ENCODE measurements around the gene NPHP4. TPM values are rescaled to one million over a fixed set of nuclear protein-coding genes. Genes with fewer than 3 reads are reported as not detected.

The NPHP4 gene
- polyA plus RNA-seq, 1 of the 3 experiments (the other 2 are of a cell fraction), result 7.0 TPM

DNA sequence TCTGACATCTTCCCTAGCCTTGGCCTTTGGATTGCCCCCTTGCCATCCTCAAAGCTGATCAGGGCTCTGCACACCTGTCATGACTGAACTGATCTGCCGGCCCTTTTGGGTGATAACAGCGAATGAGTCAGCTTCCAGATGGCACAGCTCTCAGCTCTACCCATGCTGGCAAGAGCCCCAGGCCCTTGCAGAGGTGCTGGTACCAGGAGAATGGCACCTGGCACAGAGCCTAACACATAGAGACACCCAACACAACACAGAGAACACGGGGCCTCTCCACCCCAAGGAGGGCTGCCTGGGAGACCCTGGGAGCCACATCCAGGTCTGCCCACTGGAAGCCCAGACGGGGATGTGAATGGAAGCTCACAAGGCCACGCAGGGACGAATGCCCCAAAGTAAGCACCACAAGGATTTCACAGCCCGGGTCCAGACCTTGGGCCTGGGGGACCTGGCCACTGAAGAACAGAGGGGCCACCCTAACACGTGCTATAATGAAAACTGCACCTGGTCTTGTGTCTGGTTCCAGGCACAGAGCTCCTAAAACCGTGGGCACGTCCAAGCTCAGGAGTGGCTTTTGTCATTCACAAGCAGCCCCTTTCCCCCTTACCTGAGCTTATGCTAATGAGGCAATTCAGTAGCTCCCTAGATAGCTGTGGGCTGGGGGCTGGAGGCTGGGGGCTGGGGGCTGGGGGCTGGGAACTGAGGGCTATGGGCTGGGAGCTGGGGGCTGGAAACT, 160.5 kb downstream of the NPHP4 start:
- TF ChIP-seq MEF2A (IDR thresholded peaks at IDR 0.05; ENCODE audit: borderline replicate concordance, low read depth) (no peak), ELF1 (IDR thresholded peaks at IDR 0.05) (no peak), FOSL2 (IDR thresholded peaks at IDR 0.05; ENCODE audit: borderline replicate concordance, low read depth) (no peak), RCOR1 (IDR thresholded peaks at IDR 0.05; ENCODE audit: low read length) (no peak), RFX5 (IDR thresholded peaks at IDR 0.05; ENCODE audit: low read length) (no peak), JUND (IDR thresholded peaks at IDR 0.05) (no peak), POLR2AphosphoS5 (IDR thresholded peaks at IDR 0.05; ENCODE audit: low read depth, low read length) (no peak), NRF1 (IDR thresholded peaks at IDR 0.05; ENCODE audit: low read depth, low read length) (no peak), TCF12 (IDR thresholded peaks at IDR 0.05) (no peak), MXI1 (IDR thresholded peaks at IDR 0.05; ENCODE audit: low read depth, low read length) (no peak), SMC3 (IDR thresholded peaks at IDR 0.05; ENCODE audit: low read depth, low read length) (no peak), FOXM1 (IDR thresholded peaks at IDR 0.05; ENCODE audit: low read depth) (no peak), TAF1 (IDR thresholded peaks at IDR 0.05; ENCODE audit: borderline replicate concordance, low read depth, low read length) (no peak), RAD21 (IDR thresholded peaks at IDR 0.05; ENCODE audit: low read length) (no peak), RXRA (IDR thresholded peaks at IDR 0.05; ENCODE audit: borderline replicate concordance, low read depth) (no peak), GATA2 (CRISPR knock-in tag; IDR thresholded peaks at IDR 0.05) (no peak)
- TF ChIP-seq, protein P1, sequence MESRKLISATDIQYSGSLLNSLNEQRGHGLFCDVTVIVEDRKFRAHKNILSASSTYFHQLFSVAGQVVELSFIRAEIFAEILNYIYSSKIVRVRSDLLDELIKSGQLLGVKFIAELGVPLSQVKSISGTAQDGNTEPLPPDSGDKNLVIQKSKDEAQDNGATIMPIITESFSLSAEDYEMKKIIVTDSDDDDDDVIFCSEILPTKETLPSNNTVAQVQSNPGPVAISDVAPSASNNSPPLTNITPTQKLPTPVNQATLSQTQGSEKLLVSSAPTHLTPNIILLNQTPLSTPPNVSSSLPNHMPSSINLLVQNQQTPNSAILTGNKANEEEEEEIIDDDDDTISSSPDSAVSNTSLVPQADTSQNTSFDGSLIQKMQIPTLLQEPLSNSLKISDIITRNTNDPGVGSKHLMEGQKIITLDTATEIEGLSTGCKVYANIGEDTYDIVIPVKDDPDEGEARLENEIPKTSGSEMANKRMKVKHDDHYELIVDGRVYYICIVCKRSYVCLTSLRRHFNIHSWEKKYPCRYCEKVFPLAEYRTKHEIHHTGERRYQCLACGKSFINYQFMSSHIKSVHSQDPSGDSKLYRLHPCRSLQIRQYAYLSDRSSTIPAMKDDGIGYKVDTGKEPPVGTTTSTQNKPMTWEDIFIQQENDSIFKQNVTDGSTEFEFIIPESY (IDR thresholded peaks at IDR 0.05; ENCODE audit: borderline replicate concordance, low read depth), result no peak
- TF ChIP-seq, protein P2, sequence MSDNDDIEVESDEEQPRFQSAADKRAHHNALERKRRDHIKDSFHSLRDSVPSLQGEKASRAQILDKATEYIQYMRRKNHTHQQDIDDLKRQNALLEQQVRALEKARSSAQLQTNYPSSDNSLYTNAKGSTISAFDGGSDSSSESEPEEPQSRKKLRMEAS (IDR thresholded peaks at IDR 0.05; ENCODE audit: low read depth), result no peak
- TF ChIP-seq, protein P3, sequence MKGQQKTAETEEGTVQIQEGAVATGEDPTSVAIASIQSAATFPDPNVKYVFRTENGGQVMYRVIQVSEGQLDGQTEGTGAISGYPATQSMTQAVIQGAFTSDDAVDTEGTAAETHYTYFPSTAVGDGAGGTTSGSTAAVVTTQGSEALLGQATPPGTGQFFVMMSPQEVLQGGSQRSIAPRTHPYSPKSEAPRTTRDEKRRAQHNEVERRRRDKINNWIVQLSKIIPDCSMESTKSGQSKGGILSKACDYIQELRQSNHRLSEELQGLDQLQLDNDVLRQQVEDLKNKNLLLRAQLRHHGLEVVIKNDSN (IDR thresholded peaks at IDR 0.05; ENCODE audit: borderline replicate concordance, low read depth), result no peak
- no peaks in the 10 kb centered on the region for H3K27me3 ChIP-seq (ENCODE audit: insufficient read depth)
- no peaks in the 10 kb centered on the region for H3K36me3 ChIP-seq (replicated peaks in 1 of 2; ENCODE audit: control insufficient read depth in 1 of 2, insufficient read depth in 2 of 2, low read length in 1 of 2)
- no peak overlapping the region for H3K4me3 ChIP-seq (ENCODE audit: low read depth in 2 of 2, low read length in 1 of 2)
- WGBS (ENCODE audit: low lambda C conversion rate), result 33% methylated on average over 9 of the region's 10 CpGs
- CTCF ChIA-PET, result interaction anchor here (1.1 to 2.9 kb wide), 12 partner anchors 8 to 1176 kb away, joined by 3 to 21 read pairs (median 6); no protein-coding TSS in a partner anchor
- no peaks in the 10 kb centered on the region for H3K79me2 ChIP-seq (ENCODE audit: insufficient read depth)
- H4K20me1 ChIP-seq (ENCODE audit: insufficient read depth), result no peaks in the 10 kb centered on the region
- H3K9me2 ChIP-seq, result no peaks in the 10 kb centered on the region
- peaks cover 0 to 15% of the 10 kb centered on the region in 2 experiments; a peak in 1 of 4 replicates for H3K4me1 ChIP-seq (ENCODE audit: control insufficient read depth in 1 of 2, insufficient read depth in 2 of 2, low read depth in 1 of 2, low read length in 1 of 2)
- POLR2A ChIA-PET, result no interaction called here
- H3K4me2 ChIP-seq, result no peak overlapping the region
- no peak overlapping the region for H3K27ac ChIP-seq (ENCODE audit: low read depth in 2 of 2, low read length in 1 of 2)
- DNase-seq, result no peak
- H3F3A ChIP-seq (replicated peaks; ENCODE audit: insufficient read depth), result no peaks in the 10 kb centered on the region
- H2AFZ ChIP-seq (ENCODE audit: low read depth), result no peak overlapping the region
- H3K9me3 ChIP-seq, result no peaks in the 10 kb centered on the region
- H3K9ac ChIP-seq, result no peak overlapping the region
